VCaP (cell line): ENCODE results near the gene GALC.
A peak's percentile ranks its signal among the peaks of the same experiment; 100 is the strongest.

Source experiments
- H3K27ac ChIP-seq: fragments of 450-650 bp; 2 replicates; pipeline ENCODE4 v1.5.1; 2017
- CTCF ChIP-seq: fragments of 450-650 bp; conservative IDR thresholded peaks from 2 replicates; pipeline ENCODE4 v1.5.1; 2017; ENCODE audit warnings: mild to moderate bottlenecking, moderate library complexity

The GALC gene

GRCh38 chr14:87996291-87996592 is 3.3 kb upstream of the GALC start:
- TF ChIP-seq CTCF: no peak
- H3K27ac ChIP-seq: no peak overlapping the region

- no peak overlapping the region for H3K27ac ChIP-seq
Measured at GRCh38 chr14:87995500-87996290, 2.7 kb upstream of the GALC start.

GRCh38 chr14:87994974-87995373 is 2.0 kb upstream of the GALC start:
- no peak overlapping the region for H3K27ac ChIP-seq
- no peak for TF ChIP-seq CTCF

More at GRCh38 chr14:87995500-87996290, 2.7 kb upstream of the GALC start:
- no peak for TF ChIP-seq CTCF

GRCh38 chr14:87992346-87992717 is 650 bp downstream of the GALC start:
- peak overlapping the region; percentile 69; the same call in 1 of the 2 replicates for H3K27ac ChIP-seq

GRCh38 chr14:87990682-87991081 is 2.3 kb downstream of the GALC start:
- H3K27ac ChIP-seq: no peak overlapping the region
- TF ChIP-seq CTCF: no peak

More at GRCh38 chr14:87992346-87992717, 650 bp downstream of the GALC start:
- no peak for TF ChIP-seq CTCF

GRCh38 chr14:87989956-87990299 is 3.1 kb downstream of the GALC start:
- TF ChIP-seq CTCF: no peak
- H3K27ac ChIP-seq: no peak overlapping the region

- no peak overlapping the region for H3K27ac ChIP-seq
- TF ChIP-seq CTCF: no peak
Measured at GRCh38 chr14:87989221-87989955, 3.6 kb downstream of the GALC start.
